Stimulated activated CD4-positive, alpha-beta T cell treated with anti-CD3 and anti-CD28 coated beads, TNF-alpha, amount 100 ng/mL, for 4 hours (primary cell): ENCODE data around the gene OLFM4.

Source experiments
- DNase-seq, 3 experiments: peaks; one replicate each; pipeline ENCODE4 v3.0.0-alpha.2; 2020; ENCODE audit warnings: low read depth in 3 of 3

Gene OLFM4

DNA sequence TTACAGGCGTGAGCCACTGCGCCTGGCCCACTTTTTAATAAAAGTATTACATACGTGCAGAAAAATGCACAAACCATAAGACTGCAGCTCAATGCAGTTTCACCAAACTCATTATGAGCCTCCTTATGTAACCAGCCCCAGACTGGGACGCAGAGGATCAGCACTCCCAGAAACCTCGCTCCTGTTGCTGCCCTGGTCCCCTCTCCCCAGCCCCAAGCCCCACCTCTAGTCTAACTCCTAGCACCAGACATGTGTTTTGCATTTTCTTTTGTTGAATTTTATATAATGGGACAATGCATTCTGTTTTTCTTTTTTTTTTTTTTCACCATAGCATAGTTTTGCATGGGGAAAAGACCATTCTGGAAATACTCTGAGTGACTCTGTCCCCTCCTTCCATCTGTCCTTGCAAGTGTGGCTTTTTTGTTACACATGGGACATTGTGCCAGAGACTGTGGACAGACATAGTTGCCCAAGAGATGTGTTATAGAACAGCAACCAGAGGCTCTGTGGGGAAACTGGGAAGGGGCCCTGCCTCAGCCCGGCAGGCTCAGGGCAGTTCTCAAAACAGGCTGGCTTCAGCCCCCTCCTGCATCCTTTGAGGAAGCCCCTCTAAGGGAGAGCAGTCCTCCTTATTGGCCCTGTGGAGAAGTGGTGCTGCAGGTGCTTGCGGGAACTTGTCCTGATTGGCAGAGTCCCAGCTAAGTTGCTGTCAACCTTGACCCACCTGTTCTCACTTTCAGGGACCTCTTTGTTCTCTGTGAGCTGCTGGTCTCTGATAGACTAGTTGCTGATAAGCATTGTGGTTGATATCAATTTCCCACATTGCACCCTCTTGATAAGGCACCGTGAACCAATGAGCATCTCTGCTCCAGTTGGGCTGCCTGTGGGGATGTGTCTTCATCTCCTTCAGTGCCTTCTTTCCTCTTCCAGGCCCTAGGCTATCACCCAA lies 13.8 kb upstream of the OLFM4 start:
- no peak for DNase-seq

DNA sequence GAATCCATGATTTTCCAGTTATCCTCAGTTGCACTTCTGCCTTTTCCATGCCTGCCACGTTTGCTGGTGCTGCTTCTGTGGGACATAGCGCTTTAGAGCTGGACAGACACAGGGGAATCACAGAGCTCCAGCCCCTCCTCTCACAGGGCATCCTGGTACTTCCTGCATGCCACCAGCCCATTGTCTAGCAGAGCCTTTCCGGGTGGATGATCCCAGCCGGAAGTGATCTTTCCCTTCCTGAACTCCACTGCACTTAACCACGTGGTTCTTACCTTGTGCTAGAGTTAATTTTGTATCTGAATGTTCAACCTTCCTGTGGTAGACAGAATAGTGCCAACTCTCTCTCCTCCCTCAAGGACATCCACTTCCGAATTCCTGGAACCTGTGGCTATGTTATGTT lies 12.6 kb upstream of the OLFM4 start:
- no peak for DNase-seq

- no peak for DNase-seq
These were observed 11.1 kb upstream of the OLFM4 start for GRCh38 chr13:53017433-53017970.

DNA sequence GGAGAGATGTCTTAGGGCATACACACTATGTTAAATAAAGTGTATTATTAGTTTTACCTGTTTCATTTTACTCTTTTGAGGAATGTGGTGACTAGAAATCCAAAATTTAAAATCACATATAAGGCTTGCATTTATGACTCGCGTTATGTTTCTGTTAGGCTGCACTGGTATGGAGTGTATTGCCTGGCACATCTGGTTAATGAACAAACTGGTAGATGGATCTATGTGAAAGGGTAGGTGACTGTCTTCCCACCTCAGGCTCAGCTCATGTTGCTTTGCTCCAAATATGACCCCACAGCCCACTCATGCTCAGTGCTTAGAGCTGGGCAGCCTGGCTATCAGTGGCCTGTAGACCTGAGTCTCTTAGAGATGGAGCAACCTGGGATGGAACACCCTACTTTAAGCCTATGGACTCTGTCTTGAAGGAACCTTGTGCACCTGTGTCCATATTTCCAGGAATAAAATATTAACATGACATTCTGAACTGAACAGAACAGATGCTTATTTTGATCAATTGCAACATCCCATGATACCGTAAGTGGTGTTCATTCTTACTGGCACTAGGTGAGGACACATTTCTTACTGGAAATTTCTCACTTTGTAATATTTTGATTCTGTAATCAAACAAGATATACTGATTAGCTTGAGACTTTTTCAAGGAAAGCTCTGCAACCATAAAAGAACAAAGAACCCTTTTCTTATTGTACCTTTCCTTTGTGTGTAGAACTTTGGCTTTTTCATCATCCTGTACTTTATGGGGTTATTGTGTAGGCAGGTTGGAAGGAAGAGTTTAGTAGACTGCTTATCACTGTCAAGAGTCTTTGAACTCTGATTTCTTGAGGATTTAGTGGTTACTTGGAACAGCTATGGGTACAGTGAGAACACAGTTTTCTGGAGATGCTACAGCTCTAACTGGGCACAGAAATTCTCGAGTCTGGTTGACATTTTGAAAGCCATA lies 9.6 kb upstream of the OLFM4 start:
- no peak for DNase-seq

- DNase-seq, result no peak
These were observed 7.8 kb upstream of the OLFM4 start for GRCh38 chr13:53020764-53021335.

GRCh38 chr13:53023246-53023645 lies 5.4 kb upstream of the OLFM4 start:
- DNase-seq, result no peak

- no peak for DNase-seq
These were observed 550 bp upstream of the OLFM4 start for GRCh38 chr13:53028063-53028462.

- DNase-seq, result no peak
These were observed 4.2 kb downstream of the OLFM4 start for GRCh38 chr13:53032849-53033248.

DNA sequence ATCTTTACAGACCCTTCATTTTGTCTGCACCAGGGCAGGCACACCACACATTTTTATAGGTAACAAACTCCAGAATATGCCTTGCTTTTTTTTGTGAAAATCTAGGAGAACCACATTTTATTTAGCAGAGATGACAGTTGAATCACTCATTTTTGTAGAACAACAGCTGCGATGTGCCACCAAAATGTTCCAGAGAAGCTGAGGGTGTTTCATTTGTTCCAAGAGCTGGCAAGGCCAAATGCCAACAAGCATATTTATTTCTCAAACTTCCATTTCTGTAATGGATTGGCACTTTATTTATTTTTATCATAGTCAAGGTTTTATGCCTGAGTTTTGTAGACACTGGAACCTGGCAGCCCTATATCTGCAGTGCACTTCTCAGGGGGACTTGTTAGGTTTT lies 10.4 kb downstream of the OLFM4 start:
- no peak for DNase-seq

DNA sequence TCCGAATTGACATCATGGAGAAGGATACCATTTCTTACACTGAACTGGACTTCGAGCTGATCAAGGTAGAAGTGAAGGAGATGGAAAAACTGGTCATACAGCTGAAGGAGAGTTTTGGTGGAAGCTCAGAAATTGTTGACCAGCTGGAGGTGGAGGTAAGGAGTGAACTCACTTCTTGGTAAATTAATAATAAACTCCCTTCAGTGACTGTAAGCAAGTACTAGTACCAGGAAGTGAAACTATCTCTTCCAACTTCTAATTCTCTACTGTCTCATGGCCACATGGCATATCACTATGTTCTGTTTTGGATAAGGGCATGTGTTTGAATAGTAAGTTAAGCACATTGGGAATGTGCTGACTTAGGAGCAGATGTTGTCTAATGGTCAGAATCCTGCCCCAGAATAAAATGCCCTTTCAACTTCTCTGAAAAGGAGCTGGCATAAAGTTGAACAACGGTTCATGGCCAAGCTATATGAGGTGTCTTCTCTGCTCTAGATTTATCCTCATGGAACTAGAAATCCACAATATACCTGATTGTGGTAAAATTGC lies 13.4 kb downstream of the OLFM4 start:
- no peak for DNase-seq

- DNase-seq, result no peak
These were observed 14.3 kb downstream of the OLFM4 start for GRCh38 chr13:53042877-53043276.

DNA sequence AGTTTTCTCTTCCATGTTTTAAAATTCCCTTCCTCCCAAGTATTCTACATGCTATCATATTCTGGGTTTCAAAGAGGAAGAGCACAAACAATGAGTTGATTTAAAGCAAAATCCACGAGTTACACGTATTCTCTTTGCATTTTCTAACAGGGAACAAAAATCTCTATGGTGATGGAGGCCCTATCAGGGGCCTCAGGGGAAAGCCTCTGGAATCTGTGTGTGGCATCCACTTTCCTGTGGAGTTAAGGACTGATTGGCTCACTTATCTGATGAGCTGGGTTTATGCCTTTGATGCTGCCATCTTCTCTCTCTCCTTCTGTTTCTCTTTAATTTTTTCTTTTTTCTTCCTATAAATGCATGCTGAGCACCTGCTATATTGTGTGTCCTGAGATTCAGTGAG lies 14.8 kb downstream of the OLFM4 start:
- DNase-seq, result no peak

GRCh38 chr13:53045189-53045588 lies 16.6 kb downstream of the OLFM4 start:
- DNase-seq, result no peak

- no peak for DNase-seq
These were observed 20.3 kb downstream of the OLFM4 start for GRCh38 chr13:53048880-53049279.

DNA sequence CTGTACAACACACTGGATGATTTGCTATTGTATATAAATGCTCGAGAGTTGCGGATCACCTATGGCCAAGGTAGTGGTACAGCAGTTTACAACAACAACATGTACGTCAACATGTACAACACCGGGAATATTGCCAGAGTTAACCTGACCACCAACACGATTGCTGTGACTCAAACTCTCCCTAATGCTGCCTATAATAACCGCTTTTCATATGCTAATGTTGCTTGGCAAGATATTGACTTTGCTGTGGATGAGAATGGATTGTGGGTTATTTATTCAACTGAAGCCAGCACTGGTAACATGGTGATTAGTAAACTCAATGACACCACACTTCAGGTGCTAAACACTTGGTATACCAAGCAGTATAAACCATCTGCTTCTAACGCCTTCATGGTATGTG lies 21.5 kb downstream of the OLFM4 start:
- DNase-seq, result no peak

DNA sequence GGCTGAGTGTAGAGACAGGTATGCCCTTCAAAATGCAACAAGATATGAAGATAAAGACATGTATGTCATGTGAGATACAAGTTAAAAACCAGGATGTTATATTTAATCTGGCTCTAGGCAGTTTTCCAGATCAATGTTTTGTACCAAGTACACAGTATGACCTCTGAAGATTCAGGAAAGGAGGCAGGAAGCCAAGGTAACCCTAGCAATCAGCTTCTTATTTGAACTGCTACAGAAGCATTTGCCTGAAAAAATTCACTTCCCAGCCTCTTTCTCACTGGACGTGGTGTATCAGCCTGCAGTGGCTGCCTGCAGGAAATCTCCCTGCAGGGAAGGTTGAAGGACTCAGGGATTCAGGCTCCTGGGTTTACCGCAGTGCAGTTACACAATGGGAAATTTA lies 24.1 kb downstream of the OLFM4 start:
- no peak for DNase-seq

DNA sequence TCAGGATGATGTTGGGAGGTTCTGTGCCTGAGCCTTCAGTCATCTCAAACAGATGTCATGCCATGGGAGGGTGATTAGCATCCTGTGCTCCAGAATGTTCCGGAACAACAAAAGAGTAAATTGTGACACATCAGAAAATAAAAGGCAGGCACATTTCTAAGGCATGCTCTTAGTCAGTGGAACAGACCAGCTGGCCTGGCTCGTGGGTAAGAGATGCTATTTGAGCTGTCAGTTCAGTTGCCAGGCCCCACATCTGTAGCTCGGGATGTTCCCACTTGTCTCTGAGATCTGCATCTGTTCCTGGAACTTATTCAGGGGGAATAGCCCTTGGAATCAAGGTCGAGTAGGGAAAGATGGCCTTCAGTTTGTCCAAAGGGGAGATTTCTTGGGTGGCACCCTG lies 26.0 kb downstream of the OLFM4 start:
- no peak for DNase-seq

- DNase-seq, result no peak
These were observed 29.6 kb downstream of the OLFM4 start for GRCh38 chr13:53058065-53058679.

DNA sequence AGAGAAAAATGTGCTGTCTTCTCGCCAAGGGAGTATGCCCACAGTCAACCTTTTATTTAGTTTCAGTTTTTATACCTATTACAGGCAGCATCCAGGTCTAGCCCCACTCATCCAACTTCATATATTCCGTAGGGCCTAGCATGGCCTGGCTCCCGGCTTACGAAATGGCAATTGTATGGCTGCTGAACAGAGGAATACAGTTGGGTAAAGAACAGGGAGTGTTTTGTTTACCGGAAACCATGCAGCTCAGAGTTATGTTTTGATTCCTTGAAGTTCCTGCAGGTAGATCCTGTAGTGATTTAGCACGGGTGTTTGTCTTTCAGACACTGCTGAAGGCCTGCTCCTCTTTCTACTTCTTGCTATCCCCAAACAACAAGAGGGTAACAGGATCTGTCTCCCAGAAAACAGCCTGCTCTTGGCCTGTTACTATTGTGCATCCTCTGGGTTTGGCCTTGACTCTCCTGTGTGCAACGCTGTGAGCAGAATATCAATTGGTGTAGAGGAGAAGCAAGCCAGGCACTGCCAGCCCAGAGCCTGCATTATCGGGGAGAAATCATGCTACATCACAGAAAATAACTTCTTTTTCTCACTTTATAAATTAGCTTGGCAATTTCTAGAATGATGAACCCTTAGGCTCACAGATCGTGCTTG lies 32.4 kb downstream of the OLFM4 start:
- DNase-seq, result no peak

- DNase-seq, result no peak
These were observed 36.1 kb downstream of the OLFM4 start for GRCh38 chr13:53064731-53065130.

DNA sequence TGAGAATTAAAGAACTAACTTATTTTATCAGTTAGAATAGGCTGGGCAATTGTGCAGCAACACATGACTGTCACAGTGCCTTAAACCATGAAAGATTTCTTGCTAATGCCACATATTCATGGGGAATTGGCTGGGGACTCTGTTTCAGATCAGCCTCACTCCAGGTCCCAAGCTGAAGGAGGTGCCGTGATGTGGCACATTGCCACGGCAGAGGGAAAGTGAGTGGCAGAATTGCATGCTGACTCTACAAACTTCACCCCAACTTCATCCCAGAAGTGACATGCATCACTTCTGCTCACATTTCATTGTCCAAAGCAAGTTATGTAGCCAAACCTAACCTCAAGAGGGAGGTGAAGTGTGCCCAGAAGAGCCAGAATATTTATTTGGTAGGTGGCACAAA lies 37.8 kb downstream of the OLFM4 start:
- DNase-seq, result no peak
